Cardiac fibroblast (primary cell): ENCODE results near the gene ATG14.

ENCODE experiments used
- DNase-seq, 2 donors: peaks; one replicate each; pipeline versions ENCODE4 v3.0.0 to v3.0.0-alpha.2; 2010; ENCODE audit warnings: low read depth in 2 of 2
- H3K4me3 ChIP-seq, 2 donors: replicated peaks in 1 of 2; 1 replicate in 1 of 2; 2 replicates in 1 of 2; pipeline ENCODE4 v1.5.1; 2011; ENCODE audit warnings: low read depth in 2 of 2, low read length in 2 of 2, mild to moderate bottlenecking in 2 of 2, moderate library complexity in 1 of 2
- TF ChIP-seq, protein P1 (sequence below): IDR thresholded peaks from one replicate; pipeline ENCODE4 v1.5.1; 2011; ENCODE audit warnings: low read depth, mild to moderate bottlenecking, low read length, inconsistent platforms

ATG14 gene

GRCh38 chr14:55451398-55451797, 39.8 kb upstream of the ATG14 start:
- DNase-seq = peak; percentile 47 to 92
- H3K4me3 ChIP-seq = no peak overlapping the region
- TF ChIP-seq, protein P1, sequence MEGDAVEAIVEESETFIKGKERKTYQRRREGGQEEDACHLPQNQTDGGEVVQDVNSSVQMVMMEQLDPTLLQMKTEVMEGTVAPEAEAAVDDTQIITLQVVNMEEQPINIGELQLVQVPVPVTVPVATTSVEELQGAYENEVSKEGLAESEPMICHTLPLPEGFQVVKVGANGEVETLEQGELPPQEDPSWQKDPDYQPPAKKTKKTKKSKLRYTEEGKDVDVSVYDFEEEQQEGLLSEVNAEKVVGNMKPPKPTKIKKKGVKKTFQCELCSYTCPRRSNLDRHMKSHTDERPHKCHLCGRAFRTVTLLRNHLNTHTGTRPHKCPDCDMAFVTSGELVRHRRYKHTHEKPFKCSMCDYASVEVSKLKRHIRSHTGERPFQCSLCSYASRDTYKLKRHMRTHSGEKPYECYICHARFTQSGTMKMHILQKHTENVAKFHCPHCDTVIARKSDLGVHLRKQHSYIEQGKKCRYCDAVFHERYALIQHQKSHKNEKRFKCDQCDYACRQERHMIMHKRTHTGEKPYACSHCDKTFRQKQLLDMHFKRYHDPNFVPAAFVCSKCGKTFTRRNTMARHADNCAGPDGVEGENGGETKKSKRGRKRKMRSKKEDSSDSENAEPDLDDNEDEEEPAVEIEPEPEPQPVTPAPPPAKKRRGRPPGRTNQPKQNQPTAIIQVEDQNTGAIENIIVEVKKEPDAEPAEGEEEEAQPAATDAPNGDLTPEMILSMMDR = no peak

DNA sequence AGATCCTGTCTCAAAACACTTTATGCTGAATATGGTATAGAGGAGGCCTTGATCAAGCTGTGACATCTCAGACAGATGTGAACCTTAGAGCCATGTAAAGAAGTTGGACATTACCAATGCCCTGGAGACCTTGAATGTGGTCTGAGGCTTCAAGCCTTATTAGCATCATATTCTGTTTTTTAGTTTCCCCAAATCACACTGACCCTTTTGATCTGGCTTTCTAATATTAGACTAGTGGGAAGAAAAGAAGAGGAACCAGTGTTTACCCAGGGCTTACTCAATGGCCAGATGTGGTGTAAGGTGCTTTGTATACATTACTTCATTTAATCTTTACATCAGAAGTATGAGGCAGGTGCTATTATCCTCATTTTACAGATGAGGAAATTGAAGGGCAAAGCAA, 39.4 kb upstream of the ATG14 start:
- no peak overlapping the region for H3K4me3 ChIP-seq
- no peak for DNase-seq
- TF ChIP-seq, protein P1 = no peak

- H3K4me3 ChIP-seq = no peak overlapping the region
- TF ChIP-seq, protein P1 = no peak
- DNase-seq = no peak
Observed at GRCh38 chr14:55450539-55450938, 38.9 kb upstream of the ATG14 start.

GRCh38 chr14:55450124-55450523, 38.5 kb upstream of the ATG14 start:
- no peak overlapping the region for H3K4me3 ChIP-seq
- TF ChIP-seq, protein P1 = no peak
- DNase-seq = no peak

GRCh38 chr14:55449116-55449515, 37.5 kb upstream of the ATG14 start:
- TF ChIP-seq, protein P1 = no peak
- H3K4me3 ChIP-seq = no peak overlapping the region
- peak in 1 of 2 donors; percentile 53 for DNase-seq

DNA sequence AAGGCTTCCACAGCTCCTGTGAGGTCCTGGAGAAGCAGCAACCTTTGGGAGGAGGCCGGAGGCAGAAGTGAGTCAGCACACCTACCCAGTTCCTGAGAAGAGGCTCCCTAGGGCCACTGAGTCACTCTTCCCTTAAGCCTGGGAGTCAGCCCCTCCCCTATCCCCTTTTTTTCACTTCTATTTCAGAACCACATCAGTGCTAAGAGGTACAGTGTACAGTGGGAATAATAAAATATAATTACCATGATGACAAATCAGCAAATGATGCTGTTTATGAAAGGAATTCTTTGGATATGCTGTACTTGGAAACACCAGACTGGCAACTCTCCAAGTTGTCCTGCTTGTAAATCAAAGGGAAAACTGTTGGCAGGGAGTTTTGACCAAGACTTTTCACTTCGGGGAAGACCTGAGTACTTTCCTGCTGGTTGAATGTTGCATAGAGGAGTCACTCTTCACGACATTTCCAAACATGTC, 36.5 kb upstream of the ATG14 start:
- peak; percentile 93 to 96 for DNase-seq
- TF ChIP-seq, protein P1 = no peak
- no peak overlapping the region for H3K4me3 ChIP-seq

DNA sequence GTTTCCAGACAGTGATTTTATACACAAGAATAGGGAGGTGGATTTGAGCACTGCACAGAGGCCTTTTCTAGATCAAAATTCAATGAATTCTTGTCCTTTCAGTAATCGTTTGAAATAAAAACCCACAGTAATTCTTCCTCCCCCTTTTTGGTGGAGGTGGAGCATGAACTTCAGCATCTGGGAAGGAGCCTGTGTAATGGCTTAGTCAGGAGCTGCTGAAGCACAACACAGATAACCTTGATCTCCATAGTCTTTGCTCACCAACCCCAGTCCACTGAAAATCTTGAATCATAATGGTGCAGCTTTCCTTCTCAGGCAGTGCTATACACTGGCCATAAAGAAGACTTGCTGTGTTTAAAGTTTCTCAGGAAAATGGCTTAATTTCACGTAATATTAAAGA, 35.2 kb upstream of the ATG14 start:
- DNase-seq = peak; percentile 81 to 90
- no peak overlapping the region for H3K4me3 ChIP-seq
- TF ChIP-seq, protein P1 = no peak
